Activated naive CD4-positive, alpha-beta T cell treated with anti-CD3 and anti-CD28 coated beads, Interleukin-2, amount 50 U/mL, for 24 hours (primary cell): ENCODE data around the gene PEPD.

Experiments used
- H3K27ac Mint-ChIP-seq: one replicate; pipeline ENCODE4 v1.8.0; 2021; ENCODE audit warnings: mild to moderate bottlenecking, mixed read lengths
- H3K27me3 Mint-ChIP-seq: one replicate; pipeline ENCODE4 v1.8.0; 2021; ENCODE audit warnings: mixed read lengths
- H3K36me3 Mint-ChIP-seq: one replicate; pipeline ENCODE4 v1.8.0; 2021; ENCODE audit warnings: mixed read lengths
- H3K4me1 Mint-ChIP-seq: one replicate; pipeline ENCODE4 v1.8.0; 2021; ENCODE audit warnings: mixed read lengths
- H3K4me3 Mint-ChIP-seq: one replicate; pipeline ENCODE4 v1.8.0; 2021; ENCODE audit warnings: mild to moderate bottlenecking, mixed read lengths
- H3K9me3 Mint-ChIP-seq: one replicate; pipeline ENCODE4 v1.8.0; 2021; ENCODE audit warnings: mixed read lengths

Gene PEPD

GRCh38 chr19:33350538-33351309, 170.9 kb downstream of the PEPD start:
- peaks cover 1% of the 10 kb centered on the region for H3K36me3 Mint-ChIP-seq
- H3K27ac Mint-ChIP-seq: no peak overlapping the region
- H3K27me3 Mint-ChIP-seq: peaks cover 7% of the 10 kb centered on the region
- peaks cover 3% of the 10 kb centered on the region for H3K9me3 Mint-ChIP-seq
- no peak overlapping the region for H3K4me3 Mint-ChIP-seq
- no peaks in the 10 kb centered on the region for H3K4me1 Mint-ChIP-seq

- H3K27me3 Mint-ChIP-seq: peaks cover 10% of the 10 kb centered on the region
- H3K27ac Mint-ChIP-seq: no peak overlapping the region
- H3K4me3 Mint-ChIP-seq: no peak overlapping the region
- H3K9me3 Mint-ChIP-seq: no peaks in the 10 kb centered on the region
- no peaks in the 10 kb centered on the region for H3K4me1 Mint-ChIP-seq
- peaks cover 1% of the 10 kb centered on the region for H3K36me3 Mint-ChIP-seq
Measured at GRCh38 chr19:33349319-33350289, 172.0 kb downstream of the PEPD start.

GRCh38 chr19:33348301-33349010, 173.1 kb downstream of the PEPD start:
- peaks cover 15% of the 10 kb centered on the region for H3K27me3 Mint-ChIP-seq
- H3K27ac Mint-ChIP-seq: no peak overlapping the region
- no peaks in the 10 kb centered on the region for H3K36me3 Mint-ChIP-seq
- H3K4me1 Mint-ChIP-seq: no peaks in the 10 kb centered on the region
- no peak overlapping the region for H3K4me3 Mint-ChIP-seq
- no peaks in the 10 kb centered on the region for H3K9me3 Mint-ChIP-seq

- no peak overlapping the region for H3K4me3 Mint-ChIP-seq
- H3K4me1 Mint-ChIP-seq: no peaks in the 10 kb centered on the region
- H3K27me3 Mint-ChIP-seq: peaks cover 15% of the 10 kb centered on the region
- no peaks in the 10 kb centered on the region for H3K36me3 Mint-ChIP-seq
- H3K27ac Mint-ChIP-seq: no peak overlapping the region
- no peaks in the 10 kb centered on the region for H3K9me3 Mint-ChIP-seq
Measured at GRCh38 chr19:33347300-33347699, 174.3 kb downstream of the PEPD start.

GRCh38 chr19:33346665-33347064, 174.9 kb downstream of the PEPD start:
- Mint-ChIP-seq H3K27me3 (peaks cover 17% of the 10 kb centered on the region), H3K9me3 (no peaks in the 10 kb centered on the region), H3K4me3 (no peak overlapping the region), H3K27ac (no peak overlapping the region), H3K36me3 (no peaks in the 10 kb centered on the region), H3K4me1 (no peaks in the 10 kb centered on the region)

- Mint-ChIP-seq H3K27ac (no peak overlapping the region), H3K27me3 (peaks cover 25% of the 10 kb centered on the region), H3K4me3 (no peak overlapping the region), H3K4me1 (no peaks in the 10 kb centered on the region), H3K36me3 (no peaks in the 10 kb centered on the region), H3K9me3 (no peaks in the 10 kb centered on the region)
Measured at GRCh38 chr19:33345163-33345562, 176.4 kb downstream of the PEPD start.

- Mint-ChIP-seq H3K27me3 (peaks cover 27% of the 10 kb centered on the region), H3K4me1 (no peaks in the 10 kb centered on the region), H3K4me3 (no peak overlapping the region), H3K9me3 (no peaks in the 10 kb centered on the region), H3K27ac (peak overlapping the region; percentile 30), H3K36me3 (no peaks in the 10 kb centered on the region)
Measured at GRCh38 chr19:33344573-33344925, 177.0 kb downstream of the PEPD start.

- Mint-ChIP-seq H3K36me3 (no peaks in the 10 kb centered on the region), H3K4me1 (no peaks in the 10 kb centered on the region), H3K27ac (peak overlapping the region; percentile 30), H3K4me3 (no peak overlapping the region), H3K27me3 (peaks cover 27% of the 10 kb centered on the region), H3K9me3 (no peaks in the 10 kb centered on the region)
Measured at GRCh38 chr19:33343859-33344572, 177.6 kb downstream of the PEPD start.

- peaks cover 26% of the 10 kb centered on the region for H3K27me3 Mint-ChIP-seq
- no peaks in the 10 kb centered on the region for H3K36me3 Mint-ChIP-seq
- H3K27ac Mint-ChIP-seq: no peak overlapping the region
- H3K4me3 Mint-ChIP-seq: no peak overlapping the region
- no peaks in the 10 kb centered on the region for H3K4me1 Mint-ChIP-seq
- no peaks in the 10 kb centered on the region for H3K9me3 Mint-ChIP-seq
Measured at GRCh38 chr19:33343301-33343700, 178.3 kb downstream of the PEPD start.

GRCh38 chr19:33340991-33341390, 180.6 kb downstream of the PEPD start:
- no peaks in the 10 kb centered on the region for H3K4me1 Mint-ChIP-seq
- H3K9me3 Mint-ChIP-seq: no peaks in the 10 kb centered on the region
- no peak overlapping the region for H3K27ac Mint-ChIP-seq
- H3K4me3 Mint-ChIP-seq: no peak overlapping the region
- peaks cover 24% of the 10 kb centered on the region for H3K27me3 Mint-ChIP-seq
- no peaks in the 10 kb centered on the region for H3K36me3 Mint-ChIP-seq

- no peaks in the 10 kb centered on the region for H3K4me1 Mint-ChIP-seq
- H3K4me3 Mint-ChIP-seq: no peak overlapping the region
- no peak overlapping the region for H3K27ac Mint-ChIP-seq
- H3K27me3 Mint-ChIP-seq: peaks cover 18% of the 10 kb centered on the region
- no peaks in the 10 kb centered on the region for H3K9me3 Mint-ChIP-seq
- H3K36me3 Mint-ChIP-seq: no peaks in the 10 kb centered on the region
Measured at GRCh38 chr19:33339016-33339984, 182.3 kb downstream of the PEPD start.
